K562 (cell line): Measurements from ENCODE around the gene TMEM129. TPM values are rescaled to one million over a fixed set of nuclear protein-coding genes. Genes with fewer than 3 reads are reported as not detected.

Experiments used
- AFF1 ChIP-seq, 2 experiments: fragments of 450-650 bp; IDR thresholded peaks; 2 replicates each; pipeline ENCODE4 v1.6.1; 2018; ENCODE audit warnings: mild to moderate bottlenecking in 2 of 2, low read depth in 1 of 2; ENCODE audit not compliant: partially characterized antibody in 2 of 2
- BCL6 ChIP-seq: fragments of 250-450 bp; sonication (Bioruptor Pico); IDR thresholded peaks from 2 replicates; pipeline ENCODE4 v1.4.0; 2020
- HDAC6 ChIP-seq: IDR thresholded peaks from 2 replicates; pipeline ENCODE4 v1.6.1; 2012; ENCODE audit warnings: low read depth, mild to moderate bottlenecking, control low read depth, inconsistent platforms, low read length, moderate library complexity
- HMG20B ChIP-seq: fragments of 250-450 bp; sonication (Bioruptor Pico); IDR thresholded peaks from 2 replicates; pipeline ENCODE4 v1.5.0; 2021; ENCODE audit warnings: mild to moderate bottlenecking
- KDM1A ChIP-seq, 2 experiments: fragments of 450-650 bp; IDR thresholded peaks; 2 replicates each; pipeline ENCODE4 v1.6.1; 2016; ENCODE audit warnings: mild to moderate bottlenecking in 2 of 2
- MBD1 ChIP-seq: fragments of 250-450 bp; sonication (Bioruptor Pico); IDR thresholded peaks from 2 replicates; pipeline ENCODE4 v1.8.0; 2022; ENCODE audit warnings: inconsistent platforms
- NUFIP1 ChIP-seq: fragments of 450-650 bp; IDR thresholded peaks from 2 replicates; pipeline ENCODE4 v1.6.1; 2018; ENCODE audit not compliant: partially characterized antibody
- PATZ1 ChIP-seq: fragments of 250-450 bp; sonication (Bioruptor Pico); IDR thresholded peaks from 2 replicates; pipeline ENCODE4 v1.5.0; 2020; ENCODE audit warnings: mild to moderate bottlenecking, borderline replicate concordance
- PCBP2 ChIP-seq: fragments of 200-400 bp; formaldehyde crosslinking; IDR thresholded peaks from 2 replicates; pipeline ENCODE4 v1.6.1; 2018; ENCODE audit warnings: low read length, low read depth, mild to moderate bottlenecking, moderate library complexity; ENCODE audit not compliant: poor library complexity, severe bottlenecking
- POLR2G ChIP-seq: fragments of 200-400 bp; formaldehyde crosslinking; IDR thresholded peaks from 2 replicates; pipeline ENCODE4 v1.6.1; 2017; ENCODE audit warnings: low read depth, mild to moderate bottlenecking, antibody characterized with exemption, low read length, moderate library complexity
- RFX7 ChIP-seq: fragments of 250-450 bp; sonication (Bioruptor Pico); IDR thresholded peaks from 2 replicates; pipeline ENCODE4 v1.5.1; 2021; ENCODE audit warnings: mild to moderate bottlenecking
- RUNX1 ChIP-seq: sonication (generic); IDR thresholded peaks from 2 replicates; pipeline ENCODE4 v1.6.1; 2016; ENCODE audit warnings: antibody characterized with exemption, low read depth
- SAFB ChIP-seq: fragments of 200-400 bp; formaldehyde crosslinking; IDR thresholded peaks from 2 replicates; pipeline ENCODE4 v1.6.1; 2017; ENCODE audit warnings: low read depth, low read length, borderline replicate concordance
- SREBF1 ChIP-seq: fragments of 150-350 bp; IDR thresholded peaks from 2 replicates; pipeline ENCODE4 v1.6.1; 2014; ENCODE audit warnings: antibody characterized with exemption, low read depth, low read length, borderline replicate concordance
- YBX1 ChIP-seq: fragments of 450-650 bp; IDR thresholded peaks from 2 replicates; pipeline ENCODE4 v1.7.1; 2016; ENCODE audit warnings: mild to moderate bottlenecking
- ZFPM2 ChIP-seq: fragments of 250-450 bp; sonication (Bioruptor Pico); IDR thresholded peaks from 2 replicates; pipeline ENCODE4 v1.5.1; 2022; ENCODE audit warnings: mild to moderate bottlenecking
- ZNF316 ChIP-seq: fragments of 450-650 bp; IDR thresholded peaks from 2 replicates; pipeline ENCODE4 v1.6.1; 2016
- ZNF551 ChIP-seq: fragments of 250-450 bp; sonication (Bioruptor Pico); IDR thresholded peaks from 2 replicates; pipeline ENCODE4 v1.5.0; 2021; ENCODE audit warnings: mild to moderate bottlenecking, moderate library complexity
- polyA plus RNA-seq, 8 experiments: library from polyadenylated mRNA; depleted of rRNA in 4 of 8; stranded (reverse) in 5 of 8; unstranded in 3 of 8; fragments of >200 nt; fragmentation: Nextera tagmentation in 2 of 8; fragmentation: Illumina TruSeq in 1 of 8; extraction: Ambion mirVana in 2 of 8; extraction: Trizol in 1 of 8; gene quantifications; 2 replicates each; pipeline versions ENCODE4 v1.2.1 to v1.2.3, GENCODE V29; 2011 to 2014; ENCODE audit warnings: inconsistent platforms in 1 of 8, missing spikeins in 1 of 8
- total RNA-seq, 7 experiments: library from RNA; depleted of rRNA in 6 of 7; stranded (reverse); fragments of >200 nt in 6 of 7; fragmentation: Illumina TruSeq in 2 of 7; extraction: Trizol in 2 of 7; gene quantifications; 2 replicates each; pipeline versions ENCODE4 v1.2.1 to v1.2.3, GENCODE V29; 2011 to 2021; ENCODE audit warnings: low replicate concordance in 1 of 7

The TMEM129 gene
- total and polyA plus RNA-seq, 9 of the 15 experiments (the other 6 are each of a cell fraction or from before 2014, with no cell fraction given), result 0.34 to 47.2 (median 18.8) TPM

- TF ChIP-seq ZFPM2 (CRISPR knock-in tag) (no peak), BCL6 (CRISPR knock-in tag) (no peak), HDAC6 (no peak), RUNX1 (no peak), RFX7 (CRISPR knock-in tag) (no peak), PCBP2 (no peak), HMG20B (CRISPR knock-in tag) (no peak), MBD1 (no peak), POLR2G (peak; percentile 91), AFF1 (IDR thresholded peaks at IDR 0.05; ENCODE audit: low read depth in 1 of 2, partially characterized antibody in 2 of 2) (no peak), YBX1 (no peak), NUFIP1 (no peak), PATZ1 (CRISPR knock-in tag) (no peak), ZNF551 (no peak), ZNF316 (no peak), SREBF1 (0 out of 2 replicates have a peak, but pooled peaks have one; percentile 43), KDM1A (IDR thresholded peaks at IDR 0.05) (no peak), SAFB (peak; percentile 92)
Measured at GRCh38 chr4:1712216-1713002, 8.7 kb downstream of the TMEM129 start, which contains the start of gene SLBP (continued).
